Stomach smooth muscle (tissue), 2 donors: ENCODE measurements around the gene UROC1.
A peak's percentile ranks its signal among the peaks of the same experiment; 100 is the strongest.

Experiments
- H3K27ac ChIP-seq: one replicate; pipeline ENCODE4 v1.7.0; 2013; ENCODE audit warnings: mild to moderate bottlenecking, low read length, inconsistent platforms
- H3K27me3 ChIP-seq, 2 donors: one replicate each; pipeline ENCODE4 v1.7.0; 2013; ENCODE audit warnings: low read length in 2 of 2; ENCODE audit not compliant: insufficient read depth in 2 of 2, control insufficient read depth in 1 of 2
- H3K36me3 ChIP-seq, 2 donors: one replicate each; pipeline ENCODE4 v1.7.0; 2013; ENCODE audit warnings: low read length in 2 of 2; ENCODE audit not compliant: control insufficient read depth in 2 of 2, insufficient read depth in 2 of 2
- H3K4me1 ChIP-seq: one replicate; pipeline ENCODE4 v1.7.0; 2013; ENCODE audit warnings: low read length; ENCODE audit not compliant: control insufficient read depth, insufficient read depth
- H3K4me3 ChIP-seq, 2 donors: one replicate each; pipeline ENCODE4 v1.7.0; 2013; ENCODE audit warnings: low read length in 2 of 2
- H3K9ac ChIP-seq, 2 donors: one replicate each; pipeline ENCODE4 v1.7.0; 2013; ENCODE audit warnings: low read length in 2 of 2, mild to moderate bottlenecking in 1 of 2
- H3K9me3 ChIP-seq, 2 donors: one replicate each; pipeline ENCODE4 v1.7.0; 2013; ENCODE audit warnings: low read length in 2 of 2; ENCODE audit not compliant: control insufficient read depth in 2 of 2
- donor health status: healthy.
- donor health status: Pancreatic carcinoma.

UROC1 gene

GRCh38 chr3:126476166-126477060 is 41.2 kb downstream of the UROC1 start:
- Histone ChIP-seq H3K9me3 (no peaks in the 10 kb centered on the region), H3K27ac (peak overlapping the region; percentile 66), H3K9ac (peak overlapping the region; percentile 92 to 94), H3K4me1 (peaks cover 41% of the 10 kb centered on the region), H3K27me3 (no peaks in the 10 kb centered on the region), H3K4me3 (peak overlapping the region; percentile 90 to 95), H3K36me3 (peaks cover 0 to under 1% of the 10 kb centered on the region in 2 donors)

- Histone ChIP-seq H3K36me3 (peaks cover 5 to 7% of the 10 kb centered on the region in 2 donors), H3K9me3 (no peaks in the 10 kb centered on the region), H3K4me1 (peaks cover 44% of the 10 kb centered on the region), H3K4me3 (peak within 1 kb of the TSS; percentile 91 to 95), H3K9ac (peak within 1 kb of the TSS; percentile 92 to 94), H3K27ac (peak within 1 kb of the TSS; percentile 66), H3K27me3 (no peaks in the 10 kb centered on the region)
Observed at GRCh38 chr3:126475413-126476114, 42.0 kb downstream of the UROC1 start, which contains the start of gene ZXDC. TSS of gene ZXDC (minus strand) at chr3:126475891. CDS start at chr3:126475865, 26 bp downstream.

- H3K4me3 ChIP-seq = peak overlapping the region; percentile 87 to 91
- H3K4me1 ChIP-seq = peaks cover 44% of the 10 kb centered on the region
- H3K9me3 ChIP-seq = no peaks in the 10 kb centered on the region
- H3K36me3 ChIP-seq = peaks cover 13 to 14% of the 10 kb centered on the region in 2 donors
- peak overlapping the region; percentile 55 for H3K27ac ChIP-seq
- H3K9ac ChIP-seq = peak overlapping the region; percentile 74 to 80
- no peaks in the 10 kb centered on the region for H3K27me3 ChIP-seq
Observed at GRCh38 chr3:126474498-126475412, 42.8 kb downstream of the UROC1 start.

GRCh38 chr3:126473292-126474168 is 44.0 kb downstream of the UROC1 start:
- H3K36me3 ChIP-seq = peaks cover 25 to 27% of the 10 kb centered on the region in 2 donors
- H3K9ac ChIP-seq = peak overlapping the region; percentile 36 to 49
- H3K27ac ChIP-seq = no peak overlapping the region
- H3K4me1 ChIP-seq = peaks cover 44% of the 10 kb centered on the region
- peak overlapping the region; percentile 27 to 59 for H3K4me3 ChIP-seq
- no peaks in the 10 kb centered on the region for H3K27me3 ChIP-seq
- H3K9me3 ChIP-seq = no peaks in the 10 kb centered on the region

GRCh38 chr3:126472277-126473006 is 45.1 kb downstream of the UROC1 start:
- H3K27ac ChIP-seq = peak overlapping the region; percentile 24
- peaks cover 48% of the 10 kb centered on the region for H3K4me1 ChIP-seq
- peak overlapping the region; percentile 27 to 59 for H3K4me3 ChIP-seq
- peak overlapping the region; percentile 27 to 36 for H3K9ac ChIP-seq
- peaks cover 35 to 37% of the 10 kb centered on the region in 2 donors for H3K36me3 ChIP-seq
- H3K27me3 ChIP-seq = no peaks in the 10 kb centered on the region
- no peaks in the 10 kb centered on the region for H3K9me3 ChIP-seq

- Histone ChIP-seq H3K9me3 (no peaks in the 10 kb centered on the region), H3K4me1 (peaks cover 41% of the 10 kb centered on the region), H3K36me3 (peaks cover 62 to 65% of the 10 kb centered on the region in 2 donors), H3K9ac (no peak overlapping the region), H3K27ac (no peak overlapping the region), H3K4me3 (no peak overlapping the region), H3K27me3 (no peaks in the 10 kb centered on the region)
Observed at GRCh38 chr3:126469479-126469878, 48.1 kb downstream of the UROC1 start.

- no peak overlapping the region for H3K9ac ChIP-seq
- peaks cover 30% of the 10 kb centered on the region for H3K4me1 ChIP-seq
- no peaks in the 10 kb centered on the region for H3K9me3 ChIP-seq
- H3K36me3 ChIP-seq = peaks cover 72 to 73% of the 10 kb centered on the region in 2 donors
- H3K27me3 ChIP-seq = no peaks in the 10 kb centered on the region
- no peak overlapping the region for H3K4me3 ChIP-seq
- H3K27ac ChIP-seq = no peak overlapping the region
Observed at GRCh38 chr3:126468028-126468891, 49.3 kb downstream of the UROC1 start.

- Histone ChIP-seq H3K4me3 (no peak overlapping the region), H3K4me1 (peaks cover 23% of the 10 kb centered on the region), H3K36me3 (peaks cover 74 to 75% of the 10 kb centered on the region in 2 donors), H3K9ac (no peak overlapping the region), H3K27ac (no peak overlapping the region), H3K27me3 (no peaks in the 10 kb centered on the region), H3K9me3 (no peaks in the 10 kb centered on the region)
Observed at GRCh38 chr3:126467611-126467955, 50.0 kb downstream of the UROC1 start.
